Psoas muscle (tissue), 8 donors: ENCODE results near the gene FTO. TPM values are rescaled to one million over a fixed set of nuclear protein-coding genes. Genes with fewer than 3 reads are reported as not detected.

Source experiments
- ATAC-seq, 4 donors: fragments of 200-7000 bp; cut with Tn5 transposase; one replicate each; pipeline ENCODE4 v1.9.1; 2020; ENCODE audit warnings: moderate library complexity in 3 of 4, mild to moderate bottlenecking in 2 of 4
- DNase-seq, 2 donors: peaks; one replicate each; pipeline ENCODE4 v3.0.0-alpha.2; 2020
- H3K27ac ChIP-seq: fragments of 200-600 bp; one replicate; pipeline ENCODE4 v1.8.0; 2022
- H3K27me3 ChIP-seq, 3 donors: fragments of 200-600 bp in 1 of 3; one replicate each; pipeline versions ENCODE4 v1.6.1 to v1.8.0; 2013 to 2022; ENCODE audit warnings: low read length in 2 of 3, mild to moderate bottlenecking in 2 of 3, moderate library complexity in 1 of 3; ENCODE audit not compliant: insufficient read depth in 3 of 3
- H3K36me3 ChIP-seq, 2 donors: fragments of 200-600 bp in 1 of 2; one replicate each; pipeline versions ENCODE4 v1.6.1 to v1.8.0; 2013 to 2022; ENCODE audit warnings: low read depth in 1 of 2, mild to moderate bottlenecking in 1 of 2, moderate library complexity in 1 of 2; ENCODE audit not compliant: insufficient read depth in 1 of 2
- H3K4me1 ChIP-seq: fragments of 200-600 bp; one replicate; pipeline ENCODE4 v1.8.0; 2022
- H3K4me3 ChIP-seq: fragments of 200-600 bp; one replicate; pipeline ENCODE4 v1.8.0; 2022; ENCODE audit warnings: mild to moderate bottlenecking
- H3K9me3 ChIP-seq: fragments of 200-600 bp; one replicate; pipeline ENCODE4 v1.8.0; 2022
- WGBS, 3 donors: extraction: QIAGEN DNeasy Blood & Tissue Kit; methylation state at CpG; one replicate each; pipeline versions ENCODE4 v1.1.6 to v1.1.7; 2013; 5-methylcytosine and 5-hydroxymethylcytosine counted together
- intact Hi-C, 2 donors: fragments of 100-400 bp; cut with DNase I; formaldehyde crosslinking; loops; one replicate each; pipeline versions ENCODE4 v1.11.0 to v1.14.2; 2022
- polyA plus RNA-seq, 3 donors: library from polyadenylated mRNA; stranded (reverse); fragments of 200-250 nt; gene quantifications; one replicate each; pipeline ENCODE4 v1.2.3, GENCODE V29; 2013
- total RNA-seq, 4 donors: library from RNA; stranded (reverse); fragmentation: NEBNext Ultra II Directional in 2 of 4; extraction: Animal tissue kit (Norgen Biotek cat#: 25700) in 2 of 4; gene quantifications; one replicate each; pipeline versions ENCODE4 v1.2.1 to v1.2.4, GENCODE V29; 2021 to 2023
- TF ChIP-seq, protein P1 (sequence below): fragments of 200-600 bp; IDR thresholded peaks from one replicate; pipeline ENCODE4 v1.8.0; 2022; ENCODE audit warnings: antibody characterized with exemption
- donor health status: healthy with polysubstance abuse.
- donor health status: DM: no; HTN: no; CAD: no; lungs with moderate emphysema.
- donor health status: Bipolar disorder and iron deficiency.
- donor health status: healthy.
- donor health status: DM: yes; HTN: yes; CAD: no.
- donor health status: DM: no; HTN: no; CAD: no.
- donor health status: DM: no; HTN: no; CAD: no.
- donor health status: DM: yes; HTN: yes; CAD: no.

The FTO gene
- total and polyA plus RNA-seq, 7 donors = 14.2 to 67.6 (median 47.4) TPM

DNA sequence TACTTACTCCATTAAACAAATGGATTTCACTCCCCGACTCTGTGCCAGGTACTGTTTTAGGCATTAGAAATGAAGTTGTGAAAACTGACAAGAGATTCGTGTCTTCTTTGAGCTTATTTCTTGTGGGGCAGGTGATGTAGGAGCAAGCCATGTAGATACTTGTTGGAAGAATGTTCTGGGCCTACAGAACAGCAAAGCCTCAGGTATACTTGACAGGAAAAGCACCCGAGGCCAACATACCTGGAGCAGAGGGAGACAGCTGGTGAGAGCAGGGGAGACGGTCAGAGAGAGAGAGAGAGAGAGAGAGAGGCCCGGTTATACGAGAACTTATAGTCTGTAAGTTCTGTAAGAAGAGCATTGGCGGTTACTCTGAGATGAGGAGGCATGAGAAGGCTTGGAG, 110.8 kb downstream of the FTO start:
- H3K9me3 ChIP-seq = no peaks in the 10 kb centered on the region

DNA sequence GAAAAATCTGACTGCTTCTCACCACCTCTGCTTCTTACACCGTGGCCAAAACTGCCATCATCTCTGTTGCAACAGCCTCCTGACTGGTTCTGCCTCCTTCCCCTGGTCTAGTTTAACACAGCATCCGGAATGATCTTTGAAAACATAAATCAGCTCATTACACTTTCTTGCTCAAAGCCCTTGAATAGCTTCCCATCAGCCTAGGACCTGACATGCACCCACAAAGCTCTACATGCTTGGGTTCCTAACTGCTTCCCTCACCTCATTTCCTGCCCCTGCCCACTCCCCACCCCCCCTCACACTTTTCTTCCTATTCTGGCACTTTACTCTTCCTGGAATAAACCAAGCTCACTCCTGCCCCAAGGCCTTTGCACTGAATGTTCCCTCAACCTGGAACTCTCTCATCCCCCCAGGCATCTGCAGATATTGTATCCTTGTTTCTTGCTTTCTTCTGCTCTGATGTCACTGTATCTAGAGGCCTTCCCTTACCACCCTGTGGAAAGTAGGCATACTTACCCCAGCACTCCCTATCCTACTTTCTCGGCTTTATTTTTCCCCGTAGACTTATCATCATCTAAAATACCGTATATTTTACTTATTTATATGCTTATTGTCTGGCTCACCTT, 112.4 kb downstream of the FTO start:
- WGBS, 3 donors = 86 to 98% (median 95%) methylated on average over 5 of the region's 5 CpGs
- no peak overlapping the region for H3K4me3 ChIP-seq
- no peaks in the 10 kb centered on the region for H3K9me3 ChIP-seq
- H3K4me1 ChIP-seq = peaks cover 7% of the 10 kb centered on the region
- no peak overlapping the region for H3K27ac ChIP-seq
- no peaks in the 10 kb centered on the region for H3K27me3 ChIP-seq
- ATAC-seq = no peak
- peaks cover 0 to 19% of the 10 kb centered on the region in 2 donors for H3K36me3 ChIP-seq
- intact Hi-C loops = no loop called here
- TF ChIP-seq, protein P1, sequence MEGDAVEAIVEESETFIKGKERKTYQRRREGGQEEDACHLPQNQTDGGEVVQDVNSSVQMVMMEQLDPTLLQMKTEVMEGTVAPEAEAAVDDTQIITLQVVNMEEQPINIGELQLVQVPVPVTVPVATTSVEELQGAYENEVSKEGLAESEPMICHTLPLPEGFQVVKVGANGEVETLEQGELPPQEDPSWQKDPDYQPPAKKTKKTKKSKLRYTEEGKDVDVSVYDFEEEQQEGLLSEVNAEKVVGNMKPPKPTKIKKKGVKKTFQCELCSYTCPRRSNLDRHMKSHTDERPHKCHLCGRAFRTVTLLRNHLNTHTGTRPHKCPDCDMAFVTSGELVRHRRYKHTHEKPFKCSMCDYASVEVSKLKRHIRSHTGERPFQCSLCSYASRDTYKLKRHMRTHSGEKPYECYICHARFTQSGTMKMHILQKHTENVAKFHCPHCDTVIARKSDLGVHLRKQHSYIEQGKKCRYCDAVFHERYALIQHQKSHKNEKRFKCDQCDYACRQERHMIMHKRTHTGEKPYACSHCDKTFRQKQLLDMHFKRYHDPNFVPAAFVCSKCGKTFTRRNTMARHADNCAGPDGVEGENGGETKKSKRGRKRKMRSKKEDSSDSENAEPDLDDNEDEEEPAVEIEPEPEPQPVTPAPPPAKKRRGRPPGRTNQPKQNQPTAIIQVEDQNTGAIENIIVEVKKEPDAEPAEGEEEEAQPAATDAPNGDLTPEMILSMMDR = no peak
- DNase-seq = no peak

More for the DNA sequence above, 110.8 kb downstream of the FTO start:
- no peaks in the 10 kb centered on the region for H3K27me3 ChIP-seq
- H3K4me3 ChIP-seq = no peak overlapping the region
- DNase-seq (no peak), ATAC-seq (no peak)
- WGBS, 3 donors = 95 to 97% (median 96%) methylated on average over 7 of the region's 7 CpGs
- intact Hi-C loops = no loop called here
- H3K36me3 ChIP-seq = peaks cover 0 to 30% of the 10 kb centered on the region in 2 donors
- H3K4me1 ChIP-seq = peaks cover 7% of the 10 kb centered on the region
- TF ChIP-seq, protein P1 = no peak
- H3K27ac ChIP-seq = no peak overlapping the region

DNA sequence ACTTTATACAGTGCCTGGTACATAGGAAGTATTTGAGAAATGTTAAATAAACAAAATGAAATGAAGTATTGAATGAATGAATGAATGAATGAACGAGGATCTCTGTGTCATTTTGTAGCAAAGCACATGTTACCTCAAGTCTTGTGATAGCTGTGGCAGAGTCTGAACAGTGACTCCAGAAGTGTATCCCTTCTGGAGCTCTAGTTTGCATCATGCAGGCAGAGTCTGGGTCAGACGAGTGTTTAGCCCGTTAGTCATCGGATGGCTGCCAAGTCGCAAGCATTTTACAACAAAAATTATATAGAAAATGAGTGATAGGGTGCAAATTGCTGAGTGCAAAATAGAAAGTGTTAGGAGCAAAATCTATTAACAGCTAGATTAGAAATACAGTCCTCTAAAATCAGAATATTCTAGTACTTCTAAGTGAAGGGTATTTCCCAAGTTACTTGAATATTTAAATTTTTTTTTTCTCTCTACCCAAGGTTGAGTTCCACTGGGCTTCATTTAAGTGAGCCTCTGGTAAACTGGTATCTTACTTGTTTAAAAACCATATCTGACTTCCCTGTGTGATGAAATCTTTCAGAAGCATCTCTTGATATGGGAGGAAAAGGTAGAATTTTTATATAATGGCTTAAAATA, 113.3 kb downstream of the FTO start:
- peak in 1 of 2 donors; percentile 35 for DNase-seq
- H3K27ac ChIP-seq = no peak overlapping the region
- no peaks in the 10 kb centered on the region for H3K27me3 ChIP-seq
- WGBS, 3 donors = 54 to 68% (median 58%) methylated on average over 5 of the region's 5 CpGs
- H3K36me3 ChIP-seq = peaks cover 0 to 17% of the 10 kb centered on the region in 2 donors
- no peaks in the 10 kb centered on the region for H3K9me3 ChIP-seq
- peak; percentile 51 to 87 (median 72) for ATAC-seq
- H3K4me3 ChIP-seq = no peak overlapping the region
- H3K4me1 ChIP-seq = peaks cover 14% of the 10 kb centered on the region
- intact Hi-C loops = no loop called here
- TF ChIP-seq, protein P1 = no peak

DNA sequence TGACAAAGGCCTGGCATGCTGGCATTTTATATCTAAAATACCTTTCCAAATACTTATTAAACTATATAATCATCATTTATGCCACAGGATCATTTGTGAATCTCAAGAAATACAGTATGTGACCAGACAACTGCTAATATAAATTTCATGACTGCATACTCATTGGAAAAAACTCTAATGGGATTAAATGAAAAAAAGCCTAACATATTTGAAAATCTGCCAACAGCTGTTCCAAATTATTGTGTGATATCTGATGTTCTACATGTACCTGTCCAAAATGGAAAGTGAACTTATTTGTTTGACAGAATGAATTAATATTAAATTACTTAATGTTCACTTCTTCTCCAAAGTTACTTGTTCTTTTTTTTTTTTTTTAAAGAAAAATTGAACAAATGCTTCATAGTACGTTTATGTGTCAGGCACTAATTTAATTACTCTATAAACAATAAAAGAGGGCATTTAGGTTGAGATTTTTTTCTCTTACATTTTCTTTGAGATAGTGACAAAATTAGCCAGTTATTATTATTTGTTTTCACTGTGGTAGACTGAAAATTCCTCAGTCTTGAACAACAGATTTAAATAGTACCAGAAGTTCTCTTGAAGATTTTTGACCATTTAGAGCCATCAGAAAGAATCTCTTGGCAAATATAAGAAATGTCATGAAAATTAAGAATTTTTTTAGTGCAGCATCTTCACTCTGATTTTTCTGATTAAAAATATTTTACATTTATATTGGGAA, 114.0 kb downstream of the FTO start:
- peaks cover 0 to 17% of the 10 kb centered on the region in 2 donors for H3K36me3 ChIP-seq
- TF ChIP-seq, protein P1 = no peak
- ATAC-seq (no peak), DNase-seq (no peak)
- H3K9me3 ChIP-seq = no peaks in the 10 kb centered on the region
- no peak overlapping the region for H3K4me3 ChIP-seq
- H3K27ac ChIP-seq = no peak overlapping the region
- peaks cover 19% of the 10 kb centered on the region for H3K4me1 ChIP-seq
- no peaks in the 10 kb centered on the region for H3K27me3 ChIP-seq
- intact Hi-C loops = no loop called here
- WGBS, 3 donors = 30 to 68% (median 50%) methylated on average over 1 of the region's 1 CpG
